ENCODE measurements around the gene ZNF444.

DNA sequence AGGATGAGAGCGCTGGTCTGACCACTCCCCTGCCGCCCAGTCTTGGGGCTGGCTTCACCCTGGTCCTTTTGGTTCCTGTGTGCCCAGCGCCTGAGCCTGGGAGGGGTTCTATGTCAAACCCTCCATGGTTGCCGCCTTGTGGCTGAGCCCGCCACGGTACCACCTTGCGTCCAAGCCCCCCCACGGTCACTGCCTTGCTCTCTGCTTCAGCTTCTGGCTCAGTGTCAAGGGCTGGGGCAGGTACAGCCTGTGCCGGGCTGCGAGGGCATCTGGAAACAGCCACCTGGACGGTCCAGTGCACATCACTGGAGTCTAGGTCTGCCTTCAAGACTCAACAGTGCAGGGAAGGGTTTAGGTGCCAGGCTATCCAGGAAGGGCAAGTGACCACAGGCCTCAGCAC is 20.4 kb downstream of the ZNF444 start:
- TF ChIP-seq, protein P1, sequence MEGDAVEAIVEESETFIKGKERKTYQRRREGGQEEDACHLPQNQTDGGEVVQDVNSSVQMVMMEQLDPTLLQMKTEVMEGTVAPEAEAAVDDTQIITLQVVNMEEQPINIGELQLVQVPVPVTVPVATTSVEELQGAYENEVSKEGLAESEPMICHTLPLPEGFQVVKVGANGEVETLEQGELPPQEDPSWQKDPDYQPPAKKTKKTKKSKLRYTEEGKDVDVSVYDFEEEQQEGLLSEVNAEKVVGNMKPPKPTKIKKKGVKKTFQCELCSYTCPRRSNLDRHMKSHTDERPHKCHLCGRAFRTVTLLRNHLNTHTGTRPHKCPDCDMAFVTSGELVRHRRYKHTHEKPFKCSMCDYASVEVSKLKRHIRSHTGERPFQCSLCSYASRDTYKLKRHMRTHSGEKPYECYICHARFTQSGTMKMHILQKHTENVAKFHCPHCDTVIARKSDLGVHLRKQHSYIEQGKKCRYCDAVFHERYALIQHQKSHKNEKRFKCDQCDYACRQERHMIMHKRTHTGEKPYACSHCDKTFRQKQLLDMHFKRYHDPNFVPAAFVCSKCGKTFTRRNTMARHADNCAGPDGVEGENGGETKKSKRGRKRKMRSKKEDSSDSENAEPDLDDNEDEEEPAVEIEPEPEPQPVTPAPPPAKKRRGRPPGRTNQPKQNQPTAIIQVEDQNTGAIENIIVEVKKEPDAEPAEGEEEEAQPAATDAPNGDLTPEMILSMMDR (IDR thresholded peaks at IDR 0.05), result no peak
- TF ChIP-seq POLR2A (IDR thresholded peaks at IDR 0.05), result no peak

Measured in body of pancreas (tissue), 4 donors.